Keratinocyte (primary cell): Measurements from ENCODE around the gene DYNLT2.

Source experiments
- EZH2 ChIP-seq: IDR thresholded peaks from one replicate; pipeline ENCODE4 v1.6.1; 2012; ENCODE audit warnings: inconsistent platforms, mild to moderate bottlenecking, low read length, moderate library complexity
- TF ChIP-seq, protein P1 (sequence below), 3 experiments: IDR thresholded peaks in 1 of 3; conservative IDR thresholded peaks in 1 of 3; optimal IDR thresholded peaks in 1 of 3; 2 replicates in 2 of 3; 3 replicates in 1 of 3; pipeline versions ENCODE3 to v1.5.1; 2011; ENCODE audit warnings: low read length in 3 of 3, mild to moderate bottlenecking in 3 of 3, moderate library complexity in 2 of 3, control low read depth in 1 of 3, inconsistent platforms in 1 of 3; ENCODE audit not compliant: insufficient read depth in 2 of 3; ENCODE audit errors: extremely low read depth in 1 of 3

DNA sequence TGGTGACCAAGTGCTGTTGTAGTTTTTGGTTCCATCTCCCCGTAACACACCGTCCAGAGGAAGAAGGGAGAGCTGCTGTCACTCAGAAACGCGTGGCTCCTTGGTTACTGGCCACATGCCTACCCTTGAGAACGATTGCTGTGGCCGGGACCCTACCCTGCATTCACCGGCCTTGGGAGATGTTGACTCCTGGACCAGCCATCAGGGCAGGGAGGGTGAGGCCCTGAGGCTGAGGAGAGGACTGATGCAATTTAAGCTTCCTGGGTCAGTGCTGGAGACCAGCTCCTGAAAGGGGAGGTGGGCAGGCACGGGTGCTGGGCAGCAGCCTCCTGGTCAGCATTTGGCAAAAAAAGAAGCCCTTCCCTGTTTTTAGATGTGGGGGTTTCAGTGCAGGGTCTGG is 31.6 kb upstream of the DYNLT2 start:
- TF ChIP-seq, protein P1, sequence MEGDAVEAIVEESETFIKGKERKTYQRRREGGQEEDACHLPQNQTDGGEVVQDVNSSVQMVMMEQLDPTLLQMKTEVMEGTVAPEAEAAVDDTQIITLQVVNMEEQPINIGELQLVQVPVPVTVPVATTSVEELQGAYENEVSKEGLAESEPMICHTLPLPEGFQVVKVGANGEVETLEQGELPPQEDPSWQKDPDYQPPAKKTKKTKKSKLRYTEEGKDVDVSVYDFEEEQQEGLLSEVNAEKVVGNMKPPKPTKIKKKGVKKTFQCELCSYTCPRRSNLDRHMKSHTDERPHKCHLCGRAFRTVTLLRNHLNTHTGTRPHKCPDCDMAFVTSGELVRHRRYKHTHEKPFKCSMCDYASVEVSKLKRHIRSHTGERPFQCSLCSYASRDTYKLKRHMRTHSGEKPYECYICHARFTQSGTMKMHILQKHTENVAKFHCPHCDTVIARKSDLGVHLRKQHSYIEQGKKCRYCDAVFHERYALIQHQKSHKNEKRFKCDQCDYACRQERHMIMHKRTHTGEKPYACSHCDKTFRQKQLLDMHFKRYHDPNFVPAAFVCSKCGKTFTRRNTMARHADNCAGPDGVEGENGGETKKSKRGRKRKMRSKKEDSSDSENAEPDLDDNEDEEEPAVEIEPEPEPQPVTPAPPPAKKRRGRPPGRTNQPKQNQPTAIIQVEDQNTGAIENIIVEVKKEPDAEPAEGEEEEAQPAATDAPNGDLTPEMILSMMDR (optimal IDR thresholded peaks at IDR 0.05 in 1 of 3, IDR thresholded peaks at IDR 0.05 in 1 of 3, conservative IDR thresholded peaks at IDR 0.05 in 1 of 3; ENCODE audit: extremely low read depth in 1 of 3, insufficient read depth in 2 of 3, low read length in 3 of 3): no peak
- TF ChIP-seq EZH2: no peak
